Right ventricle myocardium inferior (tissue), 1 donor: Measurements from ENCODE around the gene MAP3K4. TPM values are rescaled to one million over a fixed set of nuclear protein-coding genes. Genes with fewer than 3 reads are reported as not detected.

Experiments used
- ATAC-seq: fragments of 200-7000 bp; cut with Tn5 transposase; one replicate; pipeline ENCODE4 v1.9.1; 2020; ENCODE audit warnings: mild to moderate bottlenecking, moderate library complexity
- DNase-seq: peaks from one replicate; pipeline ENCODE4 v3.0.0; 2021; ENCODE audit errors: missing footprints
- intact Hi-C: fragments of 100-400 bp; cut with DNase I; formaldehyde crosslinking; loops from one replicate; pipeline ENCODE4 v1.11.0; 2022
- total RNA-seq: library from RNA; stranded (reverse); fragmentation: NEBNext Ultra II Directional; extraction: Animal tissue kit (Norgen Biotek cat#: 25700); gene quantifications from one replicate; pipeline ENCODE4 v1.2.1, GENCODE V29; 2021
- donor health status: DM: no; HTN: yes; CAD: no; lungs with severe emphysema.

Gene MAP3K4
- total RNA-seq, 1 donor from 2014 or later: 49.0 TPM

GRCh38 chr6:161130967-161131766 is 139.6 kb downstream of the MAP3K4 start:
- intact Hi-C loops: no loop called here
- no peak for ATAC-seq
- no peak for DNase-seq

GRCh38 chr6:161132384-161132783 is 140.8 kb downstream of the MAP3K4 start:
- intact Hi-C loops: no loop called here
- no peak for ATAC-seq
- DNase-seq: no peak

- intact Hi-C loops: no loop called here
- peak; percentile 64 for ATAC-seq
- peak; percentile 58 for DNase-seq
Observed at GRCh38 chr6:161133963-161134362, 142.4 kb downstream of the MAP3K4 start.

GRCh38 chr6:161134550-161135298 is 143.2 kb downstream of the MAP3K4 start:
- ATAC-seq: no peak
- DNase-seq: no peak
- intact Hi-C loops: no loop called here

GRCh38 chr6:161135695-161136591 is 144.4 kb downstream of the MAP3K4 start:
- DNase-seq (no peak), ATAC-seq (no peak)
- intact Hi-C loops: no loop called here

GRCh38 chr6:161136655-161137054 is 145.1 kb downstream of the MAP3K4 start:
- peak; percentile 69 for DNase-seq
- intact Hi-C loops: no loop called here
- ATAC-seq: no peak

- DNase-seq: no peak
- intact Hi-C loops: no loop called here
- no peak for ATAC-seq
Observed at GRCh38 chr6:161137320-161137719, 145.8 kb downstream of the MAP3K4 start.

GRCh38 chr6:161137839-161138542 is 146.4 kb downstream of the MAP3K4 start:
- ATAC-seq (no peak), DNase-seq (no peak)
- intact Hi-C loops: no loop called here

- intact Hi-C loops: no loop called here
Observed at GRCh38 chr6:161138543-161139303, 147.2 kb downstream of the MAP3K4 start.

GRCh38 chr6:161139304-161139765 is 147.8 kb downstream of the MAP3K4 start:
- intact Hi-C loops: no loop called here
- DNase-seq: no peak
- no peak for ATAC-seq

More at GRCh38 chr6:161138543-161139303, 147.2 kb downstream of the MAP3K4 start:
- DNase-seq (peak; percentile 66), ATAC-seq (no peak)

- intact Hi-C loops: no loop called here
- peak; percentile 24 for ATAC-seq
- peak; percentile 71 for DNase-seq
Observed at GRCh38 chr6:161139766-161140553, 148.4 kb downstream of the MAP3K4 start.

- ATAC-seq: no peak
- intact Hi-C loops: no loop called here
- no peak for DNase-seq
Observed at GRCh38 chr6:161140554-161140875, 148.9 kb downstream of the MAP3K4 start.

- no peak for DNase-seq
- intact Hi-C loops: no loop called here
- no peak for ATAC-seq
Observed at GRCh38 chr6:161141173-161141572, 149.6 kb downstream of the MAP3K4 start.

GRCh38 chr6:161142957-161143296 is 151.4 kb downstream of the MAP3K4 start:
- DNase-seq: no peak
- intact Hi-C loops: no loop called here
- ATAC-seq: no peak

GRCh38 chr6:161143663-161144430 is 152.3 kb downstream of the MAP3K4 start:
- DNase-seq (no peak), ATAC-seq (no peak)
- intact Hi-C loops: no loop called here

GRCh38 chr6:161150136-161150535 is 158.6 kb downstream of the MAP3K4 start:
- DNase-seq: no peak
- intact Hi-C loops: loop anchor here (5.0 kb wide), 1 partner anchor 222 kb away; no protein-coding TSS in a partner anchor
- no peak for ATAC-seq
